GM18519 (cell line): Measurements from ENCODE around the gene PARL.
"Not testable (repeated sequence)": the region's sequence is repeated elsewhere in the genome, so short reads cannot be mapped to it uniquely, and the experiment has no call there.

Source experiments
- ATAC-seq: cut with Tn5 transposase; IDR thresholded peaks from one replicate; pipeline ENCODE4 v1.9.1; 2021; ENCODE audit warnings: mild to moderate bottlenecking, moderate library complexity; ENCODE audit not compliant: unreplicated experiment, low FRiP score

PARL gene

DNA sequence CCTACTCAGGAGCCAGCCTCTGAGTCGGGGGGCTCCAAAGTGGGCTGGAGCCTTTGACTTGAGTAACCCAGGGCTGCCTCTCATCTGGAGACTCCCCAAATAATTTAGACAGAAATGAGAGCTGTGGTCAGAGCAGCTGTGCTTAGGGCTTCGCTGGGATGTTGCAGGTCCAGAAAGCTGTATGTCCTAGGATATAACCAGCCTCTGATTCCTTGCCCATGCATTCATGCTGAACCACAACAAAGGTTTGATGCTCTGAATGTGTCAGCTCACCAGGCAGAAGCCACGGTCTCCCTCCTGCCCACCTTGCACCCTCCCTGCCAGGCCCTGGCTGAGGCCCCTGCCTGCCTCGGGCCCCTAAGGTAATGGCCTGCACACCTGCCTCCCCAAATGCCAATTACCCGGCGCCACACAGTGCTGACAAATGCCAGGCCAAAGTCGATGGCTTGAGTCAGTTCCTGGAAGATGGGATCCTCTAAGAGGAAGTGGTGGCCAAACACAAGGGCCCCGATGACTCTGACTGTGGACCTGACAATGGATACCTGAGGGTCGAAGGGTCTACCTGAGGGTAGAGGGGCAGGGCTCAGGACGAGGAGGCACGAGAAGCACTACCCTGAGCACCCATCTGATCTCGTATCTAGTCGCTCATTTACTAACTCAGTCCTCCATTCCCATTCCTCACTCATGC, 21.7 kb upstream of the PARL start:
- no peak for ATAC-seq

- no peak for ATAC-seq
These were observed 20.4 kb upstream of the PARL start for GRCh38 chr3:183904833-183905780.

GRCh38 chr3:183898028-183898431, 13.3 kb upstream of the PARL start:
- ATAC-seq: no peak

DNA sequence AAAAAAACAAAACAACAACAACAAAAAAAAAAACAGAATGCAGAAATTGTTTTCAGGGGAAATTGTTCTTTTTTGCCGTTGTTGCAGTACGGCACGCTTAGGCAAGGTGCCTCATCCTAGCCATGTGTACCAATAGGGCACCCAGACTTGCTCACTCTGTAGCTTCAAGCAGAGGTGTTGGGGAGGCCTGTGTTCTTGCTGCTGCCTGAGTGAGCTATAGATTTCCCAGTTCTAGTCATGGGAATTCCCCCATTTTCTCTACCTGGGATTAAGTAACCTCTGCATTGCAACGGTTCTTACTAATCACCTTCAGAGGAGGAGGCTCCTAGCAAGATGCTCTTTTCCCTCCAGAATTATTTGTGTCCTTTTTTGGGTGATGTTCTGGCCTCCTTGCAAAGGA, 12.9 kb upstream of the PARL start:
- no peak for ATAC-seq

GRCh38 chr3:183896610-183897009, 11.9 kb upstream of the PARL start:
- no peak for ATAC-seq

DNA sequence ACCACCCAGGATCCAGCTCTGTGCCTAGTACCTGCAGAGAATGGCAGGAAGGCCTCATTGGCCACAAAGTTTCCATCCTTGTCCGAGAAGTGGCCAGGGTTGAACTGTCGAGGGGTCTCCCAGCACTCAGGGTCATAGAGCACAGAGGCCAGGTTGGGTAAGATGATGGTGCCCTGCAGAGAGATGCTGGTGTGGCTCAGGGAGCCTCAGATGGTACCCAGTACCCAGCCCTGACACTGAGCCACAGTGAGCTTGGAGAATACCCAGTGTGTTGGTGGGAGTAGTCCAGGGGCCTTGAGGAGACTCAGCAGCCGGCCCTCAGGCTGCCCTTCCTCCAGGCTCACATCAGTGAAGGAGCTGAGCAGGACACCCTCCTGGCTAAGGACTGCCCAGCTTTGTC, 11.5 kb upstream of the PARL start:
- no peak for ATAC-seq

- no peak for ATAC-seq
These were observed 11.1 kb upstream of the PARL start for GRCh38 chr3:183895774-183896173.

DNA sequence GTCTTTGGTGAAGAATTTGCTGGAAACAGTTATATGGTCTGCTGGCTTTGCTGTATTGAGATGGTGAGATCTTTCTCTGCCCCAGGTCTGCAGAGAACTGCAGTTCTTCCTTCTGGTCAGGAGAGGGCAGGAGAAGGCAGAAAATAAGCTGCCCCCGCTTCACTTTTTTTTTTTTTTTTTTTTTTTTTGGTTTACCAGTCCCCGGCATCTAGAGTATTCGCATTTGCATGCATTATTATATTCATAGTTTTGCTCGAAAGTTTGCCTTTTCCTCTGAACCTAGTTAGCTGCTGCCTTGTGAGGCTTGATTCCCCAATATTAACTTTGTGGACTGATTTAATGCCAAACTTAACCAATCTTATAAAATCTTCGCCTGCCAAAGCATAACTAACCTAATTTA, 10.6 kb upstream of the PARL start:
- ATAC-seq: no peak

- no peak for ATAC-seq
These were observed 8.0 kb upstream of the PARL start for GRCh38 chr3:183892610-183893214.

GRCh38 chr3:183885766-183886165, 1.1 kb upstream of the PARL start:
- no peak for ATAC-seq

GRCh38 chr3:183884097-183884426, 618 bp downstream of the PARL start:
- no peak for ATAC-seq

DNA sequence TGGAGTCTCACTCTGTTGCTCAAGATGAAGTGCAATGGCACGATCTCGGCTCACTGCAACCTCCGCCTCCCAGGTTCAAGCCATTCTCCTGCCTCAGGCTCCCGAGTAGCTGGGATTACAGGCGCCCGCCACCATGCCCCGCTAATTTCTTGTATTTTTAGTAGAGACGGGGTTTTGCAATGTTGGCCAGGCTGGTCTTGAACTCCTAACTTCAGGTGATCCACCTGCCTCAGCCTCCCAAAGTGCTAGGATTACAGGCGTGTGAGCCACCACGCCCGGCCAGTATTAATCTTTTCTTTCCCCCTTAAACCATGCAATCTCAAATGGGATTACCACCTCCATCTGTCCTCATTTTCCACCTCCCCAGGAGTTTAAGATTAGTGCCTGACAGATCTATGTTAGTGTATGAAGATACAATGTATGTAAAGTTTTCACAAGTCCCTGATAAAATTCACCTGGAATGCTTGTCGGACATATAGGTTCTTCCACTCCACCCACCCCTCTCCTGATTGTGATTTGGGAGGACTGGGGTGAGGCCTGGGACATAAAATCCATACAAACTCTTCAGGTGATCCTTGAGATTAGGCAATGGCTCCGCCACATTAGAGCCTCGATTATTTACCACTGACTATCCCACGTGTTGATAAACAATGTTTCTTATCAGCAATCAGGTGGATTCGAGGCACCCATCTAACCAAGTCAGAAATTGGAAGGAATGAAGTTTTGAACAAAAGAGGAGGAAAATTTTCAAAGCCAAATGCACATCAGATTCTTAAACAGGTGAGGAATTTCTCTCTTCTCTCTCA, 1.2 kb downstream of the PARL start:
- ATAC-seq: no peak

GRCh38 chr3:183880121-183880520, 4.6 kb downstream of the PARL start:
- no peak for ATAC-seq

GRCh38 chr3:183879243-183879642, 5.4 kb downstream of the PARL start:
- ATAC-seq: no peak

- ATAC-seq: no peak
These were observed 6.6 kb downstream of the PARL start for GRCh38 chr3:183878071-183878470.

GRCh38 chr3:183877227-183877626, 7.5 kb downstream of the PARL start:
- ATAC-seq: not testable (repeated sequence)

GRCh38 chr3:183875411-183875810, 9.3 kb downstream of the PARL start:
- ATAC-seq: no peak

DNA sequence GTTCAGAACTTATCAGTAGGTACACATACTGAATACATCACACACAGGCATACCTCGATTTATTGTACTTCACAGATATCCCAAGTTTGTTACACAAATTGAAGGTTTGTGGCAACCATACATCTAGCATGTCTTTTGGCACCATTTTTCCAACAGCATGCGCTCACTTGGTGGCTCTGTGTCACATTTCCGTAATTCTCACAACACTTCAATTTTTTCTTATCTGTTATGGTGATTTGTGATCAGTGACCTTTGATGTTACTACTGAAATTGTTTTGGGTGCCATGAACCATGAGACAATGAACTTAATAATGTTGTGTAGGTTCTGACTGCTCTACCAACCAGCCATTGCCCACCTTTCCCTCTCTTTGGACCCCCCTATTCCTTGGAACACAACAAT, 10.8 kb downstream of the PARL start:
- ATAC-seq: no peak

GRCh38 chr3:183871541-183871940, 13.1 kb downstream of the PARL start:
- ATAC-seq: no peak

DNA sequence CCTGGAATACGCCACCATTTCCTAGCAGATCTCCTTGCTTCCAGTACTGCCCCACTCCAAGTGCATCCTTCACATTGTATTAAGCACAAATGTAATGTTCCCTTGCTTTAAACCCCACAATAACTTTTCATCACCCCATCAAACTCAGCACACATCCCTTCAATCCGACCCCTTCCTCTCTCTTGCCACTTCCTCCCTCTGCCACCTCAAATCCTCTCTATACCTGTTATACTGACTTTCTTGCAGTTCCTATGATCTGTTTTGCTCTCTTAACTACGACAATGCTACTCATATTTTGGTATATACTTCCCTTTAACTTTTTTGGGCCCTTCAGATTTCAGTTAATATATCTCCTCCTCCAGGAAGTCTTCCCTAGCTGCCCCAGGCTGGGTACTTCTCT, 14.1 kb downstream of the PARL start:
- no peak for ATAC-seq

DNA sequence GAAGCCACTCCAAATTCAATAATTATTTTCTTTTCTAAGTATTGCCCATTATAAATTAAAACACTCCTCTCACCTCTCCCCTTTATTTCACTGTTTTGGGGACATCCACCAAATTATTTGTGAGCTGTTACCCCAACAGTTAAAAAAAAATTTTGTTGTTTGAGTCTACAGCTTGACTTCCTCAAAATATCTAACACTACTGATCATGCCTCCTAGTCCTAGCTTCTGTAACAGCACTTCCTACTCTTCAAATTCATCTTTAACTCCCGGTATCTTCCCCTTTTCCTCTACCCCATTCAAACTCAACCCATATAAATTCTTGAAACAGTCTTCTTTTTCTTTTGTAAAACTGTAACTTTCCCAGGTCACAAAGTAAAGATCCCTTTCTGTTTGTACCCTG, 15.9 kb downstream of the PARL start:
- ATAC-seq: no peak
